Peyer's patch (tissue), 4 donors: ENCODE measurements around the gene ACACA.

Experiments
- CTCF ChIP-seq, 6 experiments: fragments of 450-650 bp in 4 of 6; fragments of 200-600 bp in 2 of 6; sonication (generic) in 1 of 6; IDR thresholded peaks; one replicate each; pipeline ENCODE4 v1.5.1; 2017 to 2019; ENCODE audit warnings: antibody characterized with exemption in 6 of 6, mild to moderate bottlenecking in 3 of 6, moderate library complexity in 1 of 6
- POLR2A ChIP-seq, 2 donors: fragments of 450-650 bp; IDR thresholded peaks; one replicate each; pipeline ENCODE4 v1.5.1; 2017; ENCODE audit warnings: antibody characterized with exemption in 2 of 2, mild to moderate bottlenecking in 2 of 2, moderate library complexity in 2 of 2

DNA sequence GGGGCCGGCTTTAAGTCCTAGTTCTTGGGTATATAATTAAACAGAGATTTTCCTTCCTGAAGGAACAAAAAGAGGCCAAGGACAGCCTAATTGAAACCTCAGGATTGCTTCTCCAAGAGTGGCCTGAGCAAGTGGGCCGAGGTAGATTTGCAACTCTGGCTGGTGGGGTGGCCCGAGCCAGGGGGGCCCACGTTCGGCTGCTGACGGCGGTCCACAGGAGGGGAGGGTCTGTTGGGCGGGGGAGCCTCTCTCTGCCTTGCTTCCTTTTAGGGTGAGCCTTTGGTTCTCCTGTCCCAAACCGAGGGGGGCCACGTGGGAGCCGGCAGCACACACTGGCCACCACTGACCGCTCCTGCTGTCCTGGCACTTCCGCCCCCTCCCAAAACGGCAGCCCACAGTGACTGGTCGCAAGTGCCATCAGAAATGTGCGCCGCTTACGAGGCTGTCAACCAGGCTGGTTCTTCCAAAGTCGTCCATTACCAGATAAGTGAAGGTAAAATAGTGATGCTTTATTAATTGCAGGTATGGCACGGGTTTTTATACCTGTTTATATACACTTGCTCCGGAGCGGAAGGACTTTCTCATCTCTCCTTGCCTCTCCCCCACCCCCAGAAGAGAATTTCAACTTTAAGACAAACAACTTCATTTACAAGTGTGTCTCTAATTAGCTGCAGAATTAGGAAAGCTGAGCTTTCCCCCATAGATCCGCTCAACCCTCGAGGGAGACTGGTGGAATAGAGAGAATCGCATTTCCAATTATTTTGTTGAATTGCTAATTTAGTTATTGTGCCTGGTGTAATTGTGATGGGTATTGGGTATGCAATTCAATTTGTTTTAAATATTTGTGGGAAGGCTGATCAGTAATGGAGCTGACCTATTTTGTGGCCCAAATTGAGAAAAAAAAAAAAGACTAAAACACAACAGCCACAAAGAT is 340.0 kb downstream of the ACACA start:
- TF ChIP-seq POLR2A (IDR thresholded peaks at IDR 0.05): no peak
- TF ChIP-seq CTCF (IDR thresholded peaks at IDR 0.05): no peak
